Measurements from ENCODE around the gene EBP. TPM values are rescaled to one million over a fixed set of nuclear protein-coding genes. Genes with fewer than 3 reads are reported as not detected.

The EBP gene
- total and polyA plus RNA-seq, 9 of the 15 experiments (the other 6 are each of a cell fraction or from before 2014, with no cell fraction given), result 228 to 987 (median 274) TPM

- TF ChIP-seq ZMIZ1 (IDR thresholded peaks at IDR 0.05; ENCODE audit: low read depth in 2 of 2, low read length in 2 of 2) (no peak), SMAD4 (CRISPR knock-in tag; conservative IDR thresholded peaks at IDR 0.05) (peak; percentile 67), WHSC1 (IDR thresholded peaks at IDR 0.05; ENCODE audit: low read length) (no peak), SMARCA5 (IDR thresholded peaks at IDR 0.05) (no peak), BHLHE40 (IDR thresholded peaks at IDR 0.05; ENCODE audit: low read length) (peak; percentile 34; the same call in 1 of the 2 replicates), MECOM (CRISPR knock-in tag; IDR thresholded peaks at IDR 0.05) (no peak), ZNF639 (CRISPR knock-in tag; conservative IDR thresholded peaks at IDR 0.05 in 1 of 2, IDR thresholded peaks at IDR 0.05 in 1 of 2) (peak in 1 of 2 experiments; percentile 36; a peak in 1 of 4 replicates), TCF3 (CRISPR knock-in tag; IDR thresholded peaks at IDR 0.05) (peak; percentile 44), ZNF695 (CRISPR knock-in tag; IDR thresholded peaks at IDR 0.05) (no peak), TBP (optimal IDR thresholded peaks at IDR 0.05; ENCODE audit: low read depth, low read length) (no peak), STAG1 (CRISPR knock-in tag; IDR thresholded peaks at IDR 0.05; ENCODE audit: borderline replicate concordance) (no peak)
- TF ChIP-seq, protein P1, sequence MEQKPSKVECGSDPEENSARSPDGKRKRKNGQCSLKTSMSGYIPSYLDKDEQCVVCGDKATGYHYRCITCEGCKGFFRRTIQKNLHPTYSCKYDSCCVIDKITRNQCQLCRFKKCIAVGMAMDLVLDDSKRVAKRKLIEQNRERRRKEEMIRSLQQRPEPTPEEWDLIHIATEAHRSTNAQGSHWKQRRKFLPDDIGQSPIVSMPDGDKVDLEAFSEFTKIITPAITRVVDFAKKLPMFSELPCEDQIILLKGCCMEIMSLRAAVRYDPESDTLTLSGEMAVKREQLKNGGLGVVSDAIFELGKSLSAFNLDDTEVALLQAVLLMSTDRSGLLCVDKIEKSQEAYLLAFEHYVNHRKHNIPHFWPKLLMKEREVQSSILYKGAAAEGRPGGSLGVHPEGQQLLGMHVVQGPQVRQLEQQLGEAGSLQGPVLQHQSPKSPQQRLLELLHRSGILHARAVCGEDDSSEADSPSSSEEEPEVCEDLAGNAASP (IDR thresholded peaks at IDR 0.05), result no peak
- TF ChIP-seq, protein P2, sequence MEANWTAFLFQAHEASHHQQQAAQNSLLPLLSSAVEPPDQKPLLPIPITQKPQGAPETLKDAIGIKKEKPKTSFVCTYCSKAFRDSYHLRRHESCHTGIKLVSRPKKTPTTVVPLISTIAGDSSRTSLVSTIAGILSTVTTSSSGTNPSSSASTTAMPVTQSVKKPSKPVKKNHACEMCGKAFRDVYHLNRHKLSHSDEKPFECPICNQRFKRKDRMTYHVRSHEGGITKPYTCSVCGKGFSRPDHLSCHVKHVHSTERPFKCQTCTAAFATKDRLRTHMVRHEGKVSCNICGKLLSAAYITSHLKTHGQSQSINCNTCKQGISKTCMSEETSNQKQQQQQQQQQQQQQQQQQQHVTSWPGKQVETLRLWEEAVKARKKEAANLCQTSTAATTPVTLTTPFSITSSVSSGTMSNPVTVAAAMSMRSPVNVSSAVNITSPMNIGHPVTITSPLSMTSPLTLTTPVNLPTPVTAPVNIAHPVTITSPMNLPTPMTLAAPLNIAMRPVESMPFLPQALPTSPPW (CRISPR knock-in tag; IDR thresholded peaks at IDR 0.05), result no peak
- TF ChIP-seq, protein P3, sequence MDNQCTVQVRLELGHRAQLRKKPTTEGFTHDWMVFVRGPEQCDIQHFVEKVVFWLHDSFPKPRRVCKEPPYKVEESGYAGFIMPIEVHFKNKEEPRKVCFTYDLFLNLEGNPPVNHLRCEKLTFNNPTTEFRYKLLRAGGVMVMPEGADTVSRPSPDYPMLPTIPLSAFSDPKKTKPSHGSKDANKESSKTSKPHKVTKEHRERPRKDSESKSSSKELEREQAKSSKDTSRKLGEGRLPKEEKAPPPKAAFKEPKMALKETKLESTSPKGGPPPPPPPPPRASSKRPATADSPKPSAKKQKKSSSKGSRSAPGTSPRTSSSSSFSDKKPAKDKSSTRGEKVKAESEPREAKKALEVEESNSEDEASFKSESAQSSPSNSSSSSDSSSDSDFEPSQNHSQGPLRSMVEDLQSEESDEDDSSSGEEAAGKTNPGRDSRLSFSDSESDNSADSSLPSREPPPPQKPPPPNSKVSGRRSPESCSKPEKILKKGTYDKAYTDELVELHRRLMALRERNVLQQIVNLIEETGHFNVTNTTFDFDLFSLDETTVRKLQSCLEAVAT (IDR thresholded peaks at IDR 0.05), result peak in 1 of 2 experiments; percentile 88; a peak in 2 of 4 replicates
These were observed 34.2 kb upstream of the EBP start (continued) for GRCh38 chrX:48487362-48487798.
